Measurements from ENCODE around the gene E2F2. TPM values are rescaled to one million over a fixed set of nuclear protein-coding genes. Genes with fewer than 3 reads are reported as not detected.
A peak's percentile ranks its signal among the peaks of the same experiment; 100 is the strongest.

Gene E2F2
- total RNA-seq, 1 donor from 2014 or later: 5.1 TPM

DNA sequence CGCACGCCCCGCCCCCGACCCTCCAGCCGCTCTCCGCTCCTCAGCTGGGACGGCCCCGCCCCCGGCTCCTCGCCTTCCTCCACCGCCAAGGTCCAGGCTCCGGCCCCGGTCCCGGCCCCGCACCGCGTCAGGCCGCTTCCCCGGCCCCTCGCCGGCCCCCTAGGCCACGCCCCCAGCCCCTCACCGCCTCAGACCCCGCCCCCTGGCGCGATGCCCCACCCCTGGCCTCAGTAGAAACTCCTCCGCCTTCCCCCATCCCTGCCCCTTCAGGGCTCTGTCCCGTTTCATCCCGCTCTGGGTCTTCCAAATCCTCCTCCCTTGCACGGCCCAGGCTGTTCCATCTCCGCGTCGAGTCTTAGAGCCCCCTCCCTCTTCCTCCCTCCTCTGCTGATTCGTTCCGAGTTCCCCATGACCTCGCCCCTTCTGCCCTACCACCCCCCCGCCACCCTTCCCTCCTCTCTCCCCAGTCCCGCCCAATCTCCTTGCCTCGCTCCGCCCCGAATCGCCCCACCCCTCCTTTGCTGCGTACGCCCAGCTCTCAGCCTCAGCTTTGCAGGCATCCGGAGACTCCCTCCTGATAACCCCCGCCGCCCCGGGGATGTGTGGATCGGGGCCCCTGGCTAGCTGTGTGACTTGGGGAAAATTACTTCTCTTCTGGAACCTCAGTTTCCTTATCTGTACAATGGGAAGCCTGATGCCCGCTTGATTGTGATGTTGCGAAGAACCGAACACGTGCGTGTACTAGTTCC is 46.6 kb downstream of the E2F2 start:
- peak; percentile 98 for DNase-seq (ENCODE audit: low spot score)

DNA sequence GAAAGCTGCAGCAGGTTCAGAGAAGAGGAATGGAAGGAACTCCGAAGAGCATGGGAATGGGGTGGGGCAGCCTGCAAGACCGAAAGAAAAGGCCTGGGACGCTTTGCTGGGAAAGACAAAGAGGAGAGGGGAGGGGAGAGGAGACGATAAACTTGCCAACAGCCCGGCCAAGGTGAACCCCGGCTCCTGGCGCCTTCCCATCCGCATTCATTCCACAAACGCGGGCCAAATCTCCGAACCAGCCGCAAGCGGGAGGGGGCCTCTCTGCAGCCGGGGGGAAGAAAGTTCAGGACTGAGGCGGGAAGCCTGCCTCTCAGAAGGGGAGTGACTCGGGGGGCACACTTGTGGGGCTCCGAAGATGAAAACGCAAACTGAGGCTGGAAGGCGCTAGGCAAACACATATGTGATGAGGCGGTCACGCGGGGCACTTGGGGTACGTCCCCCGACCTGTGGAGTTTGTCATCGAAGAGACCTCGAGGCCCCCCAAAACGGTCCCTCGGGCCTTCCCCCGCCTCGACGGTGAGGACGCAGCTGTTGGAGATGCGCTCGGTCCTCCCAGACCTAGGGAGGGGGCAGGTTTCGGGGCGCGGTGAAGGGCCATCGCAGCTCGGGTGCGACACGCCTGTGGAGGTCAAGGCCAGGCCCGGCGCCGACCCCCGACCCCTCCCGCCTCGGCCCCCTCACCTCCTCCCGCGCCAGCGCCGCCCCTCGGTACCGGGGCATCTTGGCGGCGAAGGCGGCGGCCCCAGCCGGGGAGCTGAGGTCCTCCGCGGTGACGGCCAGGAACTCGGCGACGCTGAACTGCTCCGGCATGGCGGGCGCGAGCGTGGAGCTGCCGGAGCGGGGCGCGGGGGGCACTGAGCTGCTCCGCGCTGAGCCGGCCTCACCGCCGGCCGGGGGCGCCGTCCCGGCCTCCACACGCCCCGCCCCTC is 47.4 kb downstream of the E2F2 start, which contains the start of gene ASAP3:
TSS of gene ASAP3 (minus strand) at position 859 of the 932 bp plus-strand sequence. CDS start at position 813, 46 bp downstream.
- peak; percentile 64 for DNase-seq (ENCODE audit: low spot score)

DNA sequence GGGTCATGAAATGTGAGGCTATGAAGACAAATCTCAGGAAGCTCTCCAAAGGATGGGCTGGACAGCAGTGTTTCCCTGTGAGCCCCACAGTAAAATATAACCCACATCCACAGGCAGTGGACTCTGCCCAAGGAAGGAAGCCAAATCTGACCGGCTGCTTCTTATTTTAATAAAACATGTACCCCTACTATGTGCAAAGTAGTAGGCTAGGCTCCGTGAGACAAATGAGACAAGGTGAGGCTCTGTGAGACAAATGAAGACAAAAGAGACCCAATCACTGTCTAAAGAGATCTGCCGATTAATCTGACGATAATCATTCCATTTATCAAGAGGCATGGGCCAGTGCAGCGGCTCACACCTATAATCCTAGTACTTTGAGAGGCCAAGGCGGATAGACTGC is 49.1 kb downstream of the E2F2 start:
- DNase-seq (ENCODE audit: low spot score): no peak

DNA sequence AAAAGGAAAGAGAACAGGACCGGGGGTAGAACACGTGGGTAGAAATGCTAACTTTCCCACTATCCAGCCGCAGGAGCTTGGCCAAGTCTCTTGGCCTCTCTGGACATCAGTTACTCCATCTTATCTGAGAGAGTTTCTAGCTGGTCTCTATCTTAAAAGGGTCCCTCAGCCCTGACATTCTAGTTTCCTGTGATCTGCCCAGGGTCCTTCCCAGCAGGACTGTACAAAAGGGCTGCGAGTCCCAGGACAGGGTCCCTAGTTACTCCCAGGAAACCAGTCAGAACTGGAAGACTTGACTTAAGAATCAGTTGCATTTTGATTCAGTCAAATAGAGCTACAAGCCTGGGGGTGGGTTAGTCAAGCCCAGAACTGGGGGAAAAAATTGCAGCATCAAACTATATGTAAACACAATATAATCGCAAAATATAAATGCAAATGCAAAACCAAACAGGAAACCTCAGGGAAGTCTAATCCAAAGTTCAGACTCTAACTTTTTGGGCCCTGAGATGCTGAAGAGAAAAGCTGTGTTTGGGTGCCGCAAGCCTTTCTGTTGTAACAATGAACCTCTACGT is 49.9 kb downstream of the E2F2 start:
- DNase-seq (ENCODE audit: low spot score): no peak

DNA sequence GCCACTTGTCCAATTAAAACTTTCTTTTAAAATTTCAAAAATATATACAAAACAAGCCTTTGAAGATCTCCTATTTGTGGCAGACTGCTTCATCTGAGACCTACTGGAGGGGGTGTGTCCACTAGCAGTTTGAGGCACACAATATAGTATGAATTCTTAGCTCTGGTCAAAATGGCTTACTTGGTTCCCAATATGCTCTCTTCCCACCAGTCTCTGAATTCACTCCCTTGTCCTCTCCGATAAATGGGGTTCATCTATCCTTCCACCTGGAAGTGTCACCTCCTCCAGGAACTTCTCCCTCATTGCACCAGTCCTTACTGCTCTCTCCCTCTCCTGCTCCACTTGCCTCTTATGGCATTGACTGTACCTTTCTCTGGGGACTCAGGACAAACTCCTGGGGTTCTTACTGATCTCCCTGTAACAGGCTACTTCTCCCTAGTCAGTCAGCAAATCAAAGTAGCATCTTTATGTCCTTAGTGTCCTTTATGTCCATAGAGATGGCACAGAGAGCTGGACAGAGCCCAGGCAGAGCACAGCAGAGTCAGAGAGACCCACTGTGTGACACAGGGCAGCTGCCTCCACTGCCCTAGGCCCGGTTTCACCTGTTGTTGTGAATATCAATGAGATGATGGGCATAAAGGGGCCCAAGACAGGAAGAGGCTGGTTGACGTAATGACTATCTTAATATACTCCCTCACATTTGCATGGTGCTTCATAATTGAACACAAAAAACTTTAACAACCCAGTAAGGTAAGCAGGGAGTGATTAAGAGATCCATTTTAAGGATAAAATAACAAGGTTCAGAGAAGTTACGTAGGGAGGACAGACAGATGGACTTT is 50.6 kb downstream of the E2F2 start:
- DNase-seq (ENCODE audit: low spot score): no peak

DNA sequence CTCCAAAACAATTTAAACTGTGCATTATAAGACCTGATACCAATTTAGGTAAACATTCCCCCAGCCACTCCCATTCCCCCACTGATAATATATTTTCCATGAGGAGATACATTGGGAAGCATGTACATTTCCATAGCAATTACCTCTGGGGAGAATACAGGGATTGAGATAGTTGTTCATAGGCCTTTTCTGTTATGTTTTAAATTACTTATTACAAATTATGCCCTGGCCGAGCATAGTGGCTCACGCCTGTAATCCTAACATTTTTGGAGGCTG is 51.4 kb downstream of the E2F2 start:
- no peak for DNase-seq (ENCODE audit: low spot score)

DNA sequence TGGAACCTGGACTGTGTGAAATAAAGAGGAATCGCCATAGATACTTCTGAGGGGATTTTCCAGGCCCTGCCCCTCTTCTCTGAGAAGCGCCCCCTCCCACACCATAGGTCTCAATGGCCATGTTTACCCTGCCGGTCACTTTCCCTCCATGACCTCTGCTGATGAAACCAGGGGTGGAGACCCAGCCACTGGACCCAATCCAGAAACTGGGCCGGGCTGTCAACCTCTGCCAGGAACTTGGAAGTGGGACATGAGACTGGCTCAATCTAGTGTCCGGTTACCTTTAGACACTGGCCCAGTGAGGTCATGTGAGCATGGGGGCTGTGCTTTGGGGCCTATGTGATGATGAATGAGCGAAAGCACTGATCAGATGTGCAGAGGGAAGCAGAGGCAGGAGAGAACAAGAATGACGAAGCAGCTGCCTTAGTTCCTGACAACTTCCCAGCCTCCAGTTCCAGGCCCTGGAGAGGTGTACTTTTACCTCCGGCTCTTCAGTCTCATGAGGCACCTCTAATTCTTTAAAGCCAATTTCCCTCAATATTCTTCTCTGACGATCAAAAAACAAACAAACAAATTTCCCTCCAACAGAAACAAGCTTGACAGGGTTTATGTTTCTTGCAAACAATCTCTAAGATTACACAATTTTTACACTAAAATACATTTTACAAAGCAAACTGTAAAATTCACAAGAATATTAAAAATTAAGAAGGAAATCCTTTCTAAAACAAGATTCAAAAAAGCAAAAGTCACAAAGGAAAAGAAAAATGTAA is 52.0 kb downstream of the E2F2 start:
- DNase-seq (ENCODE audit: low spot score): peak; percentile 57

DNA sequence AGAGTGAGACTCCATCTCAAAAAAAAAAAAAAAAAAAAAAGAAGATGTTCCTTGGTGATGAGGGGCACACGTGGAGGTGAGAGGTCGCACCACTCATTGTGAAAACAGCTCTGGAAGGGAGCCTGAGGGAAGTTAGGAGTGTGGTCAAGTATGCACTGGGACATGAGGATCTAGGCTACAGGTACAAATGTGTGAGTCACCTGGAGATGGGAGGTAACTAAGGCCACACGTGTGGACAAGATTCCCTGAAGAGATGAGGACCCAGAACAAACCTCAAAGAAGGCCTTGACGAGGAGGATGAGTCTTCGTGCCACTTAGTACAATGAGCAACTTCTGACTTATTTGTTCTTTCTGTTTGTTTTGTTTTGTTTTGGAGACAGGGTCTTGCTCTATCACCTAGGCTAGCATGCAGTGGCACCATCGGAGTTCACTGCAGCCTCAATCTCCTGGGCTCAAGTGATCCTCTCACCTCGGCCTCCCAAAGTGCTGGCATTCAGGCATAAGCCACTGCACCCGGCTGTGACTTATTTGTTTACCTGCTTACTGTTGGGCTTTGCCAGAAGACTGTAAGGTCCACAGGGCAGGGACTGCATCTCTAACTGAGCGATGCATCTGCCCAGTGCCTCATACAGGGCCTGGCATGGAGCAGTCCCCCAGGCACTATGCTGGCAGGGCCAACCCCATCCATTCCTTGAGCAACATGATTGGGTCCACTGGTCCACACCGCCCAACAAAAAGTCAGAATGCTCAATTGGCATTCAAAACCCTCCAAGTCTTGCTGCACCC is 53.5 kb downstream of the E2F2 start:
- DNase-seq (ENCODE audit: low spot score): no peak

DNA sequence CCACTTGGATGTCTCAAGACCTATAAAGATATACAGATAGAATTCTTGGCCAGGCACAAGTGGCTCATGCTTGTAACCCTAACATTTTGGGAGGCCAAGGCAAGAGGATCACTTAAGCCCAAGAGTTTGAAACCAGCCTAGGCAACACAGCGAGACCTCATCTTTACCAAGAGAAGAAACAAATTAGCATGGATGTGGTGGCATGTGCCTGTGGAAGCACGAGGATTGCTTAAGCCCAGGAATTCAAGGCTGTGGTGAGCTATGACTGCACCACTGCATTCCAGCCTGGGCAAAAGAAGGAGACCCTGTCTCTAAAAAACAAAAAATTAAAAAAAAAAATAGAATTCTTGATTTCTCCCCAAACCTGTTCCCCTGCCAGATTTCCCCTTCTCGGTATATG is 55.4 kb downstream of the E2F2 start:
- no peak for DNase-seq (ENCODE audit: low spot score)

DNA sequence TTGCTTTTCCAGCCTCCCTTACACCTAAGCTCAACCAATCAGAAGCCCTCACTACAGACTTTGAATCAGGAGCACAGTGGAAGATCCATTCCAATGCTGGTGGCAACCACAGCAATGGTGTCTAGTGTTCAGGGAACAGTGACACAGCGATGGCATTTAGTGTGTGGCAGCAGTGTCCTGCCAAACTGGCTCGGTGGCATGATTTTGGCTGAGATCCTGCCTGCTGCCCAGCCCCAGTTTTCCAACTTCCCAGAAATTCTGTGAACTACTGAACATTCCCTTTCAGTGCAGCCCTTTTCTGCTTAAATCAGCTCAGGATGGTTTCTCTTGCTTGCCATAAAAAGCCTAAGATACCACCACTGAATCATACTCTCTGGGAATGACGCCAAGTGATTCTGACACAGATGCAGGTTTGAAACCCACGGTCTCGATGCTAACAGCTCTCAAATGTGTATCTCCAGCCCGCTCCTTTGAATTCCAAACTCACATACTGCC is 55.9 kb downstream of the E2F2 start:
- DNase-seq (ENCODE audit: low spot score): peak; percentile 93

DNA sequence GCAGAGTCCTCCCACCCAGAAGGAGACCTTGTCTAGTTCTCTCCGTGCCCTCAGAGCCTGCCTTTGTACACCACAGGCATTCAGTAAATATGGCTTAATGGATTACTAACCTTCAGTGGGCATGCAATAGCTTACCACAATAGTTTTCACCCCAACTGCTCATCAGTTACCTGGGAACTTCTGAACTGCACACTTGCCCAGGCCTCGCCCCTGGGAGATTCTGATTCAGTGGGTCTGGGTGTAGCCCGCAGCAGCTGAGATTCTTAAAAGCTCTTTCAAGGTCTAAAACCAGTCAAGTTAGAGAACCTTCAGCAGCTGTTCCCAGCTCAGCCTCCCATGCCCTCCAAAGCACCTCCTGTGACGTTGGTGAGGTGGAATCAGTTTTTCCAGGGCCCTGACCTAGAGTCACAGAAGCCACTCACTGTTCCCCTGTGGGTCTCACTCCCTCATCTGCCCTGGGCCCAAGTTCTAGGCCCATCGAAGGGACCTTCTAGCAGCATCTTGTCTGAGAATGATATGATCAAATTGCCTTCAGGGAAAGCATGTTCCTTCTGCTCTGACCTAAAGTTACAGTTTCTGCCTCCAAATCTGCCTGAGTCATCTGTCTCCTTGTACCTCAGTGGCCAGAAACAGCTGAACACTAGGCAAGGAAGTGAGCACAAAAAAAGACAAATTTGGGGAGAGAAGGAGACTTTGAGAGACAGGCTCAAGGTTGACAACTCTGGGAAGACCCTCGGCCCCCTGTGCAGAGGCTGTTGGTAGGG is 57.8 kb downstream of the E2F2 start:
- no peak for DNase-seq (ENCODE audit: low spot score)

DNA sequence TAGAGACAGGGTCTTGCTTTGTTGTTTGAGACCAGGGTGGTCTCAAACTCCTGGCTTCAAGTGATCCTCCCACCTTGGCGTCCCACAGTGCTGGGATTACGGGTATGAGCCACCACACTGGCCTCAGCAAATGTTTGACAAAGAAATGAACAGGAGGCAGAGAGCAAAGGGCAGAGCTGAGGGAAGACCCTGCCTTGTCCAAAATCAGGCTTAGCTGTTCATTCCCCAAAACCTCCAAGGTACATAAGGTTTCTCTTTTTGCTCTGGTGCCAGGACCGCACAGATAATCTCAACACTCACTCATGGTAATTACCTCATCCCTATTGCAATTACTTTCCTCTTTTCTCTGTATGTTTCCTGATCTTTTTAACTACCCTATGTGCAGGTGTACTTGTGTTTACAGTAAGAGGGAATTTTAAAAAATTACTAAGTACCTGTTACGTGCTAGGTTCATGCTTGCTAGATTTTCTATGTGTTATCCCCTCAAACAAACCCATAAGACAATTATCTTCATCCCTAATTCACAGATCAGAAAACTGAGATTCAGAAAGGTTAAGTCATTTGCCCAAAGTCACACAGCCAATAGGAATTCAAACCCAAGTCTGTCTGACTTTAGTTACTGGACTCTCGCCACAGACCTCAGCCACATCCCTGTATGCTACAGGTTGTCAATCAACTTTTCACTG is 58.5 kb downstream of the E2F2 start:
- no peak for DNase-seq (ENCODE audit: low spot score)

DNA sequence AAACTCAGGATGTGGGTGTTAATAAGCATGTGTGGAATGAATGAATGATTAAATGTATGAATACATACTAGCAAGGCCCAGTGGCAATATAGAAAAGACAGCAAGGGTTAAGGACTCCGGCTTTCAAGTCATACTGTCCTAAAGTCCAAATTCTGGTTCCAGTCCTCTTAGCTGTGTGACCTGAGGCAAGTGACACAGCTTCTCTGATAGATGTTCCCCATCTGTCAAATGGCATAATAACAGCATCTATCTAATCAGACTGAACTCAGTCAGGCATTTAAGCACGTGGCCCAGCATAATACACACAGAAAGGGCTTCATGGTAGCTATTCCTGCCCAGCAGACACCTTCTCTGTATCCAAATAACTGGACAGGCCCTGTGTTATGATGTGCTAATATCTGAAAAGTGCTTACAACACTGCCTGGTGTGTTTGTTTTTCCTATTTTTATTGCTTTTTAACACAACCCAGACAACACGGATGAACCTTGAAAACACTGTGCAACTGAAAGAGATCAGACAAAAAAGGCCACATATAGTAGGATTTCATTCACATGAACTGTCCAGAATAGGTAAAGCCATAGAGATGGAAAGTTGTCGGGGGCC is 59.5 kb downstream of the E2F2 start:
- no peak for DNase-seq (ENCODE audit: low spot score)

DNA sequence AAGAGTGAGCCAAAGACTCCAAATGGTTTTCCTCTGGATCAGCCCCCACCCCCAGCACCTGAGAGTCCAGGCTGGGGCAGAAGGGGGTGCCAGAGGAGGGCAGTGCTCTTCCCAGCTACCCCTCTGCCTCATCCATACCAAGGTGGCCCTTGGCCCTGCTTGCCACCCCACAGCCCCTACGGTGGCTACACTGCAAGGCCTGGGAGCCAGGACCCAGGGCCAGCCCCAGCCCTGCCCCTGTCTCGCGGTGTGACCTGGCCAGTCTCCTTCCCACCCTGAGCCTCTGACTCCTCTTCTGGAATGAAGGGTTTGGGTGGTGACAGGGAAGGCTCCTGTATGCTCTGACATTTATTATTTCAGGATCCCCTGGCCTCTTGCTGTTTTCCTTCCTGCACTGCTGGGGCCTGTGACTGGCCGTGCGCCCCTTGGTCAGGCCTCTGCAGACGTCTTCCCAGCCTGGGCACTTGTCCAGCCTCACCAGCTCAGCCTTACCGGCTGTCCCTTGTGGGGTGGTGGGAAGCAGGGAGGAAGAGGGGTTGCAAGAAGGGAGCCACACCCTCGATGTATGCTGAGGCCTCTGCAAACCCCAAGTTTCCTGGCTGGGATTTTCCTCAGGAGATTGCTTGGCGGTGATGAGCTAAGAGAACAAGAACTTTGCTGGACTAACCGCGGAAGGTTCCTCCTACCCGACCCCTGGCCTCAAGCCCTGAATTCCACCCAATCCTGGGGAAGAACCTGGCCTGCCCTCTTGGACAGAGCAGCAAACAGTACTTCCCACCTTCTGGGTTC is 60.6 kb downstream of the E2F2 start:
- peak; percentile 86 for DNase-seq (ENCODE audit: low spot score)

DNA sequence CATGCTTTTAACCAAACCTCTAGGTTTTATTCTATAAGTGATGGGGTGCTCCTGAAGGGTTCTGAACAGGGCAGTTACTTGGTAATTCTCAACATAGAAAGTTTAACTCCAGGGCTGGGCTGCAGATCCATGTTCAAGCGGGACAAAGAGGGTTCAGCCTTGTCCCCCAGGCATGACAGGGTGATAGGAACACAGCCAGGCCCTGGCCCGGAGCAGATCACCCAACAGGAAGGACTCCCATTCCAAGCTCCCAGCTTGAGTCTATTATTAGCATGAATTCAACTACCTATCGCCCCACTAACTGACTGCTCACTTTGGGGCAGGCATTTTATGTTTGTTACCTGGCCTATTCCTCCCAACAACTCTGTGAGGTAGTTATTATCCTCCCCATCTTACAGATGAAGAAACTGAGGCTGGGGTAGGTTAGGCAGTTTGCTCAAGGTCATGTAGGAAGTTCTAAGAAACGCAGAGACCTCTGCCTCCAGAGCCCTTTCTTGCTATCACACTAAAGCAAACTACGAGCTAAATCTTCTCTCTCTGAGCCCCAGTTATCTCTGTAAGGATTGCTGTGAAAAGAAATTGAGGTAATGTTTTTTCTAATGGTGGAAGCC is 61.6 kb downstream of the E2F2 start:
- DNase-seq (ENCODE audit: low spot score): no peak

DNA sequence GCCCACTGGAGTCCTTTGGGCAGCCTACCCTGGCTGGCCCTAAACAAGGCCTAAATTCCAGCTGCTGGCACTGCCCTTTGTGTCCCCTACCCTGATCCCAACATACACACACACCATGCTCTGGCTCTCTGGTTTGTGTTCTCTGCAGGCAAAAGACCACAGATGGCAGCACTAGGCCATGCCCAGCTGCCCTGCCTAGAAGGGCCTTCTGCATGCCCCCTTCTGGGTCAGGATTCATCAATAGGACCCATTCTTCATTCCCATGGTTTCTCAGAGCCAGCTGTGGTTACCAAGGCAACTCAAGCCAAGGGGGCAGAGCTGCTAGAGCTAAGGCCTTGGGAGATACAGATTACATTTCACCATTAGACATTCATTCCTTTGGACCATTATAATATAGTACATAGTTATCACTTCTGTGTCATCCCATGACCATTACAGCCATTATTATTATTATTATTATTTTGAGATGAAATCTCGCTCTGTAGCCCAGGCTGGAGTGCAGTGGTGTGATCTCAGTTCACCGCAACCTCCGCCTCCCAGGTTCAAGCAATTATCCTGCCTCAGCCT is 64.5 kb downstream of the E2F2 start:
- no peak for DNase-seq (ENCODE audit: low spot score)
